NCI-H446 (cell line): ENCODE data around the gene RARS1.
"Not testable (repeated sequence)": the region's sequence is repeated elsewhere in the genome, so short reads cannot be mapped to it uniquely, and the experiment has no call there.

Source experiments
- DNase-seq, 2 experiments: peaks; one replicate each; lab custom pipeline; 2025; lab: John Stamatoyannopoulos, UW

The RARS1 gene

GRCh38 chr5:168481330-168481788 lies 4.9 kb upstream of the RARS1 start:
- no peak for DNase-seq

GRCh38 chr5:168482361-168482760 lies 3.9 kb upstream of the RARS1 start:
- no peak for DNase-seq

- DNase-seq, result no peak
Observed at GRCh38 chr5:168489059-168489458, 2.8 kb downstream of the RARS1 start.

GRCh38 chr5:168494057-168494555 lies 7.8 kb downstream of the RARS1 start:
- DNase-seq, result no peak

GRCh38 chr5:168502563-168503237 lies 16.4 kb downstream of the RARS1 start:
- no peak for DNase-seq

- DNase-seq, result no peak
Observed at GRCh38 chr5:168513861-168514428, 27.7 kb downstream of the RARS1 start.

GRCh38 chr5:168525856-168526255 lies 39.6 kb downstream of the RARS1 start:
- no peak for DNase-seq

- DNase-seq, result no peak
Observed at GRCh38 chr5:168527756-168528295, 41.6 kb downstream of the RARS1 start.

GRCh38 chr5:168528521-168529373 lies 42.5 kb downstream of the RARS1 start, which contains the start of gene FBLL1:
Gene FBLL1 (plus strand): TSS chr5:168529305. CDS start chr5:168529505, 200 bp downstream.
- peak in 1 of 2 experiments; percentile 49 for DNase-seq

- no peak for DNase-seq
Observed at GRCh38 chr5:168529374-168530234, 43.3 kb downstream of the RARS1 start.

- DNase-seq, result no peak
Observed at GRCh38 chr5:168530621-168531150, 44.4 kb downstream of the RARS1 start.

GRCh38 chr5:168531191-168531590 lies 44.9 kb downstream of the RARS1 start:
- no peak for DNase-seq

GRCh38 chr5:168531987-168532864 lies 46.0 kb downstream of the RARS1 start:
- DNase-seq, result no peak

- not testable (repeated sequence) for DNase-seq
Observed at GRCh38 chr5:168534351-168534750, 48.1 kb downstream of the RARS1 start.

GRCh38 chr5:168537176-168537575 lies 50.9 kb downstream of the RARS1 start:
- no peak for DNase-seq

- no peak for DNase-seq
Observed at GRCh38 chr5:168549554-168549953, 63.3 kb downstream of the RARS1 start.

GRCh38 chr5:168550656-168551055 lies 64.4 kb downstream of the RARS1 start:
- no peak for DNase-seq

GRCh38 chr5:168552146-168552545 lies 65.9 kb downstream of the RARS1 start:
- peak; percentile 61 to 88 for DNase-seq

- DNase-seq, result no peak
Observed at GRCh38 chr5:168553377-168554130, 67.3 kb downstream of the RARS1 start.
